ENCODE results near the gene TRPM3.

TRPM3 gene

GRCh38 chr9:70553707-70554673 is 567.4 kb downstream of the TRPM3 start:
- DNase-seq (ENCODE audit: low read depth): no peak

- DNase-seq (ENCODE audit: low read depth): no peak
Measured at GRCh38 chr9:70552561-70552960, 568.9 kb downstream of the TRPM3 start.

GRCh38 chr9:70551801-70552200 is 569.6 kb downstream of the TRPM3 start:
- DNase-seq (ENCODE audit: low read depth): no peak

GRCh38 chr9:70551396-70551795 is 570.0 kb downstream of the TRPM3 start:
- DNase-seq (ENCODE audit: low read depth): no peak

GRCh38 chr9:70549926-70550325 is 571.5 kb downstream of the TRPM3 start:
- no peak for DNase-seq (ENCODE audit: low read depth)

GRCh38 chr9:70542311-70542931 is 579.0 kb downstream of the TRPM3 start:
- no peak for DNase-seq (ENCODE audit: low read depth)

- DNase-seq (ENCODE audit: low read depth): no peak
Measured at GRCh38 chr9:70540016-70540415, 581.4 kb downstream of the TRPM3 start.

GRCh38 chr9:70539526-70539925 is 581.9 kb downstream of the TRPM3 start:
- DNase-seq (ENCODE audit: low read depth): no peak

GRCh38 chr9:70539001-70539400 is 582.4 kb downstream of the TRPM3 start:
- DNase-seq (ENCODE audit: low read depth): no peak

- DNase-seq (ENCODE audit: low read depth): no peak
Measured at GRCh38 chr9:70537084-70537483, 584.3 kb downstream of the TRPM3 start.

GRCh38 chr9:70535546-70536323 is 585.7 kb downstream of the TRPM3 start:
- DNase-seq (ENCODE audit: low read depth): no peak

GRCh38 chr9:70534471-70534870 is 587.0 kb downstream of the TRPM3 start:
- DNase-seq (ENCODE audit: low read depth): no peak

GRCh38 chr9:70534061-70534460 is 587.4 kb downstream of the TRPM3 start:
- no peak for DNase-seq (ENCODE audit: low read depth)

GRCh38 chr9:70533492-70533891 is 587.9 kb downstream of the TRPM3 start:
- no peak for DNase-seq (ENCODE audit: low read depth)

- no peak for DNase-seq (ENCODE audit: low read depth)
Measured at GRCh38 chr9:70532716-70533115, 588.7 kb downstream of the TRPM3 start.

GRCh38 chr9:70531311-70531710 is 590.1 kb downstream of the TRPM3 start:
- DNase-seq (ENCODE audit: low read depth): no peak

- DNase-seq (ENCODE audit: low read depth): no peak
Measured at GRCh38 chr9:70530716-70531115, 590.7 kb downstream of the TRPM3 start.

GRCh38 chr9:70529833-70530232 is 591.6 kb downstream of the TRPM3 start:
- DNase-seq (ENCODE audit: low read depth): no peak

- no peak for DNase-seq (ENCODE audit: low read depth)
Measured at GRCh38 chr9:70529377-70529776, 592.0 kb downstream of the TRPM3 start.

- no peak for DNase-seq (ENCODE audit: low read depth)
Measured at GRCh38 chr9:70526902-70527301, 594.5 kb downstream of the TRPM3 start.

- no peak for DNase-seq (ENCODE audit: low read depth)
Measured at GRCh38 chr9:70525519-70525918, 595.9 kb downstream of the TRPM3 start.

- DNase-seq (ENCODE audit: low read depth): no peak
Measured at GRCh38 chr9:70519912-70520724, 601.3 kb downstream of the TRPM3 start.

Measured in stimulated activated CD4-positive, alpha-beta T cell treated with anti-CD3 and anti-CD28 coated beads, Interleukin-2, amount 100 ng/mL, for 4 hours (primary cell).